HepG2 (cell line): ENCODE data around the gene GALNT17.

Source experiments
- CTCF ChIP-seq: sonication (generic); formaldehyde crosslinking; IDR thresholded peaks from 2 replicates; pipeline ENCODE4 v1.5.0; 2020; ENCODE audit warnings: mild to moderate bottlenecking, missing genetic modification reagents, moderate library complexity
- GLI4 ChIP-seq: sonication (generic); formaldehyde crosslinking; IDR thresholded peaks from 2 replicates; pipeline ENCODE4 v1.5.1; 2020; ENCODE audit warnings: missing genetic modification reagents, mild to moderate bottlenecking, moderate library complexity, borderline replicate concordance
- SNRNP70 ChIP-seq: fragments of 200-400 bp; formaldehyde crosslinking; IDR thresholded peaks from 2 replicates; pipeline ENCODE4 v1.6.1; 2017; ENCODE audit warnings: mild to moderate bottlenecking, low read depth, low read length, moderate library complexity
- SP4 ChIP-seq: sonication (generic); formaldehyde crosslinking; IDR thresholded peaks from 2 replicates; pipeline ENCODE4 v1.8.1; 2023; ENCODE audit warnings: mild to moderate bottlenecking, missing genetic modification reagents
- ZSCAN29 ChIP-seq: sonication (generic); formaldehyde crosslinking; conservative IDR thresholded peaks from 2 replicates; pipeline ENCODE4 v1.4.0; 2020; ENCODE audit warnings: mild to moderate bottlenecking, missing genetic modification reagents

DNA sequence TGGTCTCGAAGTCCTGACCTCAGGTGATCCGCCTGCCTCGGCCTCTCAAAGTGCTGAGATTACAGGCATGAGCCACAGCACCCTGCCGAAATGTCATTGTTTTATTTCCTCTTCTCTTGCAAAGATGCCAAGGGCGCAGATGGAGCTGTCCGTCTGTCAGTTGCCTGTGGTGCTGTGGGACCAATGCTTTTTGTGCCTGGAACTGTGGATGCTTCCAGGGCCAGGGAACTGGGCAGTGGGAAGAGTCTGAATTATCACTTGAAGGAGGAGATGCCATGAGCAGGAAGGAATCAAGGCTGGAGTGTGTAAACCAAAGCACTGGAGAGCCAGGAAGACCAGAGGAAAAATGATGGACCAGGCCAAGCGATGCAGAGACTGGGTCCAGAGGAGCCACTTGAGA, 459.9 kb downstream of the GALNT17 start:
- TF ChIP-seq SNRNP70 (no peak), ZSCAN29 (CRISPR knock-in tag) (no peak), GLI4 (CRISPR knock-in tag) (no peak), CTCF (no peak), SP4 (CRISPR knock-in tag) (no peak)
